ENCODE results near the gene PDHX.
"Not testable (repeated sequence)": the region's sequence is repeated elsewhere in the genome, so short reads cannot be mapped to it uniquely, and the experiment has no call there.

Gene PDHX

GRCh38 chr11:35014346-35014745 lies 97.9 kb downstream of the PDHX start:
- H3K9ac ChIP-seq (ENCODE audit: low read length) = no peak overlapping the region
- no peaks in the 10 kb centered on the region for H3K27me3 ChIP-seq (ENCODE audit: control insufficient read depth, insufficient read depth, low read length)
- H3K9me3 ChIP-seq (ENCODE audit: control insufficient read depth, low read depth, low read length) = no peaks in the 10 kb centered on the region
- no peak overlapping the region for H3K4me3 ChIP-seq (ENCODE audit: low read length)
- no peak overlapping the region for H3K27ac ChIP-seq (ENCODE audit: low read length)
- peaks cover 10% of the 10 kb centered on the region for H3K4me1 ChIP-seq (ENCODE audit: control insufficient read depth, low read depth, low read length)
- no peaks in the 10 kb centered on the region for H3K36me3 ChIP-seq (ENCODE audit: control insufficient read depth, low read depth, low read length)

- H3K27ac ChIP-seq (ENCODE audit: low read length) = no peak overlapping the region
- H3K9me3 ChIP-seq (ENCODE audit: control insufficient read depth, low read depth, low read length) = no peaks in the 10 kb centered on the region
These were observed 99.4 kb downstream of the PDHX start for GRCh38 chr11:35015621-35016387.

GRCh38 chr11:35016916-35017315 lies 100.5 kb downstream of the PDHX start:
- H3K9me3 ChIP-seq (ENCODE audit: control insufficient read depth, low read depth, low read length) = no peaks in the 10 kb centered on the region
- H3K9ac ChIP-seq (ENCODE audit: low read length) = no peak overlapping the region
- H3K4me3 ChIP-seq (ENCODE audit: low read length) = no peak overlapping the region
- H3K27ac ChIP-seq (ENCODE audit: low read length) = no peak overlapping the region
- no peaks in the 10 kb centered on the region for H3K36me3 ChIP-seq (ENCODE audit: control insufficient read depth, low read depth, low read length)
- no peaks in the 10 kb centered on the region for H3K27me3 ChIP-seq (ENCODE audit: control insufficient read depth, insufficient read depth, low read length)
- peaks cover 10% of the 10 kb centered on the region for H3K4me1 ChIP-seq (ENCODE audit: control insufficient read depth, low read depth, low read length)

More at GRCh38 chr11:35015621-35016387, 99.4 kb downstream of the PDHX start:
- Histone ChIP-seq H3K27me3 (ENCODE audit: control insufficient read depth, insufficient read depth, low read length) (no peaks in the 10 kb centered on the region), H3K4me3 (ENCODE audit: low read length) (no peak overlapping the region), H3K4me1 (ENCODE audit: control insufficient read depth, low read depth, low read length) (peaks cover 10% of the 10 kb centered on the region), H3K36me3 (ENCODE audit: control insufficient read depth, low read depth, low read length) (no peaks in the 10 kb centered on the region), H3K9ac (ENCODE audit: low read length) (no peak overlapping the region)

- Histone ChIP-seq H3K9ac (ENCODE audit: low read length) (no peak overlapping the region), H3K27me3 (ENCODE audit: control insufficient read depth, insufficient read depth, low read length) (no peaks in the 10 kb centered on the region), H3K27ac (ENCODE audit: low read length) (no peak overlapping the region), H3K36me3 (ENCODE audit: control insufficient read depth, low read depth, low read length) (no peaks in the 10 kb centered on the region), H3K9me3 (ENCODE audit: control insufficient read depth, low read depth, low read length) (no peaks in the 10 kb centered on the region), H3K4me1 (ENCODE audit: control insufficient read depth, low read depth, low read length) (peaks cover 10% of the 10 kb centered on the region), H3K4me3 (ENCODE audit: low read length) (no peak overlapping the region)
These were observed 101.3 kb downstream of the PDHX start for GRCh38 chr11:35017528-35018342.

GRCh38 chr11:35021589-35021988 lies 105.2 kb downstream of the PDHX start:
- Histone ChIP-seq H3K4me3 (ENCODE audit: low read length) (no peak overlapping the region), H3K27ac (ENCODE audit: low read length) (no peak overlapping the region), H3K36me3 (ENCODE audit: control insufficient read depth, low read depth, low read length) (no peaks in the 10 kb centered on the region), H3K4me1 (ENCODE audit: control insufficient read depth, low read depth, low read length) (peaks cover 10% of the 10 kb centered on the region), H3K9ac (ENCODE audit: low read length) (no peak overlapping the region), H3K27me3 (ENCODE audit: control insufficient read depth, insufficient read depth, low read length) (no peaks in the 10 kb centered on the region), H3K9me3 (ENCODE audit: control insufficient read depth, low read depth, low read length) (no peaks in the 10 kb centered on the region)

GRCh38 chr11:35023940-35024339 lies 107.5 kb downstream of the PDHX start:
- not testable (repeated sequence) for H3K27me3 ChIP-seq (ENCODE audit: control insufficient read depth, insufficient read depth, low read length); H3K9ac ChIP-seq (ENCODE audit: low read length); H3K4me3 ChIP-seq (ENCODE audit: low read length); H3K9me3 ChIP-seq (ENCODE audit: control insufficient read depth, low read depth, low read length); H3K27ac ChIP-seq (ENCODE audit: low read length); H3K4me1 ChIP-seq (ENCODE audit: control insufficient read depth, low read depth, low read length); H3K36me3 ChIP-seq (ENCODE audit: control insufficient read depth, low read depth, low read length)

GRCh38 chr11:35028007-35028406 lies 111.6 kb downstream of the PDHX start:
- H3K27me3 ChIP-seq (ENCODE audit: control insufficient read depth, insufficient read depth, low read length); H3K4me3 ChIP-seq (ENCODE audit: low read length); H3K4me1 ChIP-seq (ENCODE audit: control insufficient read depth, low read depth, low read length); H3K36me3 ChIP-seq (ENCODE audit: control insufficient read depth, low read depth, low read length); H3K27ac ChIP-seq (ENCODE audit: low read length); H3K9me3 ChIP-seq (ENCODE audit: control insufficient read depth, low read depth, low read length); H3K9ac ChIP-seq (ENCODE audit: low read length): not testable (repeated sequence)

GRCh38 chr11:35029979-35030682 lies 113.7 kb downstream of the PDHX start:
- H3K9ac ChIP-seq (ENCODE audit: low read length) = no peak overlapping the region
- H3K27ac ChIP-seq (ENCODE audit: low read length) = no peak overlapping the region
- no peaks in the 10 kb centered on the region for H3K27me3 ChIP-seq (ENCODE audit: control insufficient read depth, insufficient read depth, low read length)
- no peaks in the 10 kb centered on the region for H3K36me3 ChIP-seq (ENCODE audit: control insufficient read depth, low read depth, low read length)
- no peaks in the 10 kb centered on the region for H3K4me1 ChIP-seq (ENCODE audit: control insufficient read depth, low read depth, low read length)
- no peak overlapping the region for H3K4me3 ChIP-seq (ENCODE audit: low read length)
- H3K9me3 ChIP-seq (ENCODE audit: control insufficient read depth, low read depth, low read length) = no peaks in the 10 kb centered on the region

GRCh38 chr11:35030716-35031213 lies 114.3 kb downstream of the PDHX start:
- no peaks in the 10 kb centered on the region for H3K4me1 ChIP-seq (ENCODE audit: control insufficient read depth, low read depth, low read length)
- no peak overlapping the region for H3K9ac ChIP-seq (ENCODE audit: low read length)
- no peak overlapping the region for H3K4me3 ChIP-seq (ENCODE audit: low read length)
- H3K27me3 ChIP-seq (ENCODE audit: control insufficient read depth, insufficient read depth, low read length) = no peaks in the 10 kb centered on the region
- H3K36me3 ChIP-seq (ENCODE audit: control insufficient read depth, low read depth, low read length) = no peaks in the 10 kb centered on the region
- H3K27ac ChIP-seq (ENCODE audit: low read length) = no peak overlapping the region
- no peaks in the 10 kb centered on the region for H3K9me3 ChIP-seq (ENCODE audit: control insufficient read depth, low read depth, low read length)

GRCh38 chr11:35031346-35031745 lies 114.9 kb downstream of the PDHX start:
- H3K4me1 ChIP-seq (ENCODE audit: control insufficient read depth, low read depth, low read length) = no peaks in the 10 kb centered on the region
- H3K27me3 ChIP-seq (ENCODE audit: control insufficient read depth, insufficient read depth, low read length) = no peaks in the 10 kb centered on the region
- H3K4me3 ChIP-seq (ENCODE audit: low read length) = no peak overlapping the region
- no peak overlapping the region for H3K27ac ChIP-seq (ENCODE audit: low read length)
- H3K9me3 ChIP-seq (ENCODE audit: control insufficient read depth, low read depth, low read length) = no peaks in the 10 kb centered on the region
- H3K36me3 ChIP-seq (ENCODE audit: control insufficient read depth, low read depth, low read length) = no peaks in the 10 kb centered on the region
- H3K9ac ChIP-seq (ENCODE audit: low read length) = no peak overlapping the region

GRCh38 chr11:35031867-35032266 lies 115.4 kb downstream of the PDHX start:
- no peak overlapping the region for H3K27ac ChIP-seq (ENCODE audit: low read length)
- H3K9ac ChIP-seq (ENCODE audit: low read length) = no peak overlapping the region
- H3K36me3 ChIP-seq (ENCODE audit: control insufficient read depth, low read depth, low read length) = no peaks in the 10 kb centered on the region
- no peaks in the 10 kb centered on the region for H3K27me3 ChIP-seq (ENCODE audit: control insufficient read depth, insufficient read depth, low read length)
- H3K9me3 ChIP-seq (ENCODE audit: control insufficient read depth, low read depth, low read length) = no peaks in the 10 kb centered on the region
- H3K4me3 ChIP-seq (ENCODE audit: low read length) = no peak overlapping the region
- no peaks in the 10 kb centered on the region for H3K4me1 ChIP-seq (ENCODE audit: control insufficient read depth, low read depth, low read length)

All from iPS-18a (cell line).